HG03354 (cell line): ENCODE measurements around the gene TMX2.
"Not testable (repeated sequence)": the region's sequence is repeated elsewhere in the genome, so short reads cannot be mapped to it uniquely, and the experiment has no call there.

ENCODE experiments used
- ATAC-seq: cut with Tn5 transposase; IDR thresholded peaks from one replicate; pipeline ENCODE4 v1.9.1; 2021; ENCODE audit warnings: mild to moderate bottlenecking; ENCODE audit not compliant: unreplicated experiment, poor library complexity, severe bottlenecking

Gene TMX2, protein sequence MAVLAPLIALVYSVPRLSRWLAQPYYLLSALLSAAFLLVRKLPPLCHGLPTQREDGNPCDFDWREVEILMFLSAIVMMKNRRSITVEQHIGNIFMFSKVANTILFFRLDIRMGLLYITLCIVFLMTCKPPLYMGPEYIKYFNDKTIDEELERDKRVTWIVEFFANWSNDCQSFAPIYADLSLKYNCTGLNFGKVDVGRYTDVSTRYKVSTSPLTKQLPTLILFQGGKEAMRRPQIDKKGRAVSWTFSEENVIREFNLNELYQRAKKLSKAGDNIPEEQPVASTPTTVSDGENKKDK

GRCh38 chr11:57712256-57713150 lies at the start of gene TMX2:
TMX2 (plus strand) TSS chr11:57712593; CDS start chr11:57712619, 26 bp downstream.
- ATAC-seq, result peak; percentile 94

- no peak for ATAC-seq
Measured at GRCh38 chr11:57662893-57663292, 49.5 kb upstream of the TMX2 start.

- no peak for ATAC-seq
Measured at GRCh38 chr11:57663975-57664374, 48.4 kb upstream of the TMX2 start.

GRCh38 chr11:57667117-57667735 lies 45.2 kb upstream of the TMX2 start:
- peak; percentile 74 for ATAC-seq

GRCh38 chr11:57667736-57668433 lies 44.5 kb upstream of the TMX2 start, which contains the start of gene ZDHHC5:
ZDHHC5 (plus strand) TSS chr11:57668114; CDS start chr11:57673091, 4,977 bp downstream.
- ATAC-seq, result peak; percentile 84

DNA sequence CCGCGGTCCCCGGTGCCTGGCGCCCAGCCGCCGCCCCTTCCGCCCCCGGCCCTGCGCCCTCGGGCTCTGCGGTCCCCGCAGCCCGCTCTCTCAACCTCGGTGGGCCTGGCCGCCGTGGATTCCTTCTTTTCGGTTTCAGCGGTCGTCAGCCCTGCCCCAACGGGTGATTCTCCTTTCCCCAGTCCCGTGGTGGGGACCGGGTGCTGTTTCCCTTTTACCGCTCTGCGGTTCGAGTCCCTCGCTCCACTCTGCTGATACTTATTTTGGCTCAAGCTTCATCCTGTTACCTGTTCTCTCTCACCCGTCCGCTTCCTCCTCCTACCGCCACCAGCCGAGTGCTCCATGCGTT lies 44.0 kb upstream of the TMX2 start:
- peak; percentile 11 for ATAC-seq

DNA sequence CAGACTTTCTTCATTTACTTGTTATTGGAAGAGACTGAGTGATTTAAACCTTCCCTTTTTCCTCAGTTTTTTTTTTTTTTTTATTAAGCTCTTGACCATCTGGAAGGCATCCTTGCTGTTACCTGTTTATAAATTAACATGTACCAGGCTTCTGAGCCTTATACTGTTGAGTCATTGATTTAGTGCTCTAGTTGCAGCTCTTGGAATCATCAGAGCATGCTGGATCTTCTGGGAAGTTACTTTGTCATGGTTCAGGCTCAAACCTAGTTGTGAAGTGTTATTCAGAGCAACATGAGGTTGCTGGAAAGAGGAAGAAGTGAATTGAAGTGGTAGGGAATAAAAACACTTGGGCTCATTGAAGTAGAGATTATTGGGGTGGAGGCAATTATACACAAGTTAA lies 38.1 kb upstream of the TMX2 start:
- ATAC-seq, result no peak

- ATAC-seq, result no peak
Measured at GRCh38 chr11:57675176-57675941, 37.0 kb upstream of the TMX2 start.

- ATAC-seq, result no peak
Measured at GRCh38 chr11:57679396-57679795, 33.0 kb upstream of the TMX2 start.

DNA sequence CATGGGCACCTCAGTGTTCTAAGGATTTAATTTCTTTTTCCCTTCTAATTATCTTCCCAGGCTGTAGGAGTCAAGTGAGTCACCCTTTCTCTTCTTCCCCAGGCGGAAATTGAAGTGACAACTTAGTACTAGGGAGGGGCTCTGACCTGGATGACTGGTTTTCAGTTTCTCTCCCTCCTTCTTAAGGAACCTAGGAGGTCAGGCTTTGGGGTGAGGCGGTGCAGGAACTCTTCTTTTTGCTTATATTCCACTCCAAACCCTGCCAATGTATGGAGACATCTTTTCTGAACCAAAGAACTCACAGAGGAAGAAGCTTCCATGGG lies 31.9 kb upstream of the TMX2 start:
- no peak for ATAC-seq

DNA sequence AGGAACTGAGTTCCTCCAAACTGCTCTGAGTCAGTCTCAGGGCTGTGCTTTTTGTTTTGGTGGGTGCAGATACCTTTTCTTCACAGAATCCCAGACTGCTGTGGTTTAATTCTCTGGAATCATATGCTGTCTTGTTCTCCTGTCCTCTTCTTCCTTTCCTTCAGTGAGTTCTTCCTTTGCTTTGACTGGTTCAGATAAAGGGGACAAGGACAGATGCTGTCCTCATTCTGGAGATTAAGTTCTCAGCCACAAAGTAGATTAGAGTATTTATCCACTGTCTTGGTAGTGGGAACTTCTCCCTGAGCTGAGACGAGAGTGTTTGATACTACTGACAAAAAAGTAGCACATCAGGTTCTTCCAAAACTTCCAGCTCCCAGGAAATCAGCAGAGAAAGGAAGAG lies 31.2 kb upstream of the TMX2 start:
- no peak for ATAC-seq

DNA sequence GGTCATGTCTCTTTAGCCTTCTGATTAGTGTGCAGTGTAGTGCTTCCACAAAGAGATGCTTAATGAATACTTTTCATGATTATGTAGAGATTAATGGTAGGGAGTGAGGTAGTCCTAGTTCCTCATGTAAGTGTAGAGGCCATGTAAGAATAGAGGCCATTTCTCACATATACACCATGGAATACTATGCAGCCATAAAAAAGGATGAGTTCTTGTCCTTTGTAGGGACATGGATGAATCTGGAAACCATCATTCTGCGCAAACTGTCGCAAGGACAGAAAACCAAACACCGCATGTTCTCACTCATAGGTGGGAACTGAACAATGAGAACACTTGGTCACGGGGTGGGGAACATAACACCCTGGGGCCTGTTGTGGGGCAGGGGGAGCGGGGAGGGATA lies 21.9 kb upstream of the TMX2 start:
- ATAC-seq, result not testable (repeated sequence)

DNA sequence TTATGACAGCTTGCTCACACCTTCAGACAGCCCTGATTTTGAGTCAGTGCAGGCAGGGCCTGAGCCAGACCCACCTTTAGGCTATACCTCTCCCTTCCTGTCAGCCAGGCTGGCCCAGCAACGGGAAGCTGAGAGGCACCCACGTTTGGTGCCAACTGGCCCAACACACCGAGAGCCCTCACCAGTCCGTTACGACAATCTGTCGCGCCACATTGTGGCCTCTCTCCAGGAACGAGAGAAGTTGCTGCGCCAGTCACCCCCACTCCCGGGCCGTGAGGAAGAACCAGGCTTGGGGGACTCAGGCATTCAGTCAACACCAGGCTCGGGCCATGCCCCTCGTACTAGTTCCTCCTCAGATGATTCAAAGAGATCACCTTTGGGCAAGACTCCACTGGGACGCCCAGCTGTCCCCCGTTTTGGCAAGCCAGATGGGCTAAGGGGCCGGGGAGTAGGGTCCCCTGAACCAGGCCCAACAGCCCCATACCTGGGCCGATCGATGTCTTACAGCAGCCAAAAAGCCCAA lies 13.5 kb upstream of the TMX2 start:
- ATAC-seq, result no peak

- no peak for ATAC-seq
Measured at GRCh38 chr11:57699813-57700212, 12.6 kb upstream of the TMX2 start.

DNA sequence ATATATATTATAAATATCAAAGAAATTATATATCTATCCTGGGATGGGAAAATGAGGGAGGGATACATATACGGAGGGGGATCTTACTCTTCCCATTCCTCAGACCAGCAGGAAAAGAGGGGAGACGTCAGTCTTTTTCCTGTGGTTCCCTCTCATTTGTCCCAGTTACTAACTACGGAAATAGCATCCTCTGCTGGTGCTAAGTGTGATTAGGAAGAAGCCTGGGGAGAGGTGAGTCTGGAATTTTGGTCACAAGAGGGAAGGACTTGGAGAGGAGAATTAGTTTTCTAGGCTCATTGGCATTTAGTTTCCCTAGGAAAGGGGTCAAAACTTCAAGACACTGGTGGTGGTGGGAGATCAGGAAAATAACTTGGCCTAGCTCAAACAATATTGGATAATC lies 12.0 kb upstream of the TMX2 start:
- ATAC-seq, result no peak

DNA sequence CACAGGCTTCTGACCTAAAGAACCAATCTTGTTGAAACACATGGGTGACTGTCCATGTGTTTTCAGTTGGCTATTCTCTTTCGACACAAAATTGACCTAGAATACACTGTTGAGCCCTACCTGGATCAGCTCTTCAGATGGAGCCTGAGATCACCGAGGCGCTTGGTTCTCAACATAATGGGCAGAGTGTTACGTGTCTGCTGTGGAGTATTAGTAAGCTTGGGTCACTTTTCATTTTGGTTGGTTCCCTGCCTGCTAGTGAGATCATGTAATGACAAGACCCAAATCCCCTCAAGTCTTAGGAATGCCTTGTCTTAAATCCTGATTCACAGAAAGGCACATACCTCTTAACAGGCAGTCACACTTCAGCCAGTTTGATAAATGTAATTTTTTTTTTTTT lies 9.1 kb upstream of the TMX2 start:
- no peak for ATAC-seq

GRCh38 chr11:57704932-57705331 lies 7.5 kb upstream of the TMX2 start:
- no peak for ATAC-seq

DNA sequence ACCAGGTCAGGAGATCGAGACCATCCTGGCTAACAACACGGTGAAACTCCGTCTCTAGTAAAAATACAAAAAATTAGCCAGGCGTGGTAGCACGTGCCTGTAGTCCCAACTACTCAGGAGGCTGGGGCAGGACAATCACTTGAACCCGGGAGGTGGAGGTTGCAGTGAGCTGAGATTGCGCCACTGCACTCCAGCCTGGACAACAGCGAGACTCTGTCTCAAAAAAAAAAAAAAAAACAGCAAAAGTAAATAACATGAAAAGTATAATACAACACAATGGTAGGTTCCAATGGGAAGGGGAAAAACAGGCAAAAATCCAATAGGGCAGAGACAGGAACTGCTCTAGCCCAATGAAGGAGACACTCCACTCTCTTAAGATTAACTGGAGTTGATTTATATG lies 7.0 kb upstream of the TMX2 start:
- not testable (repeated sequence) for ATAC-seq

DNA sequence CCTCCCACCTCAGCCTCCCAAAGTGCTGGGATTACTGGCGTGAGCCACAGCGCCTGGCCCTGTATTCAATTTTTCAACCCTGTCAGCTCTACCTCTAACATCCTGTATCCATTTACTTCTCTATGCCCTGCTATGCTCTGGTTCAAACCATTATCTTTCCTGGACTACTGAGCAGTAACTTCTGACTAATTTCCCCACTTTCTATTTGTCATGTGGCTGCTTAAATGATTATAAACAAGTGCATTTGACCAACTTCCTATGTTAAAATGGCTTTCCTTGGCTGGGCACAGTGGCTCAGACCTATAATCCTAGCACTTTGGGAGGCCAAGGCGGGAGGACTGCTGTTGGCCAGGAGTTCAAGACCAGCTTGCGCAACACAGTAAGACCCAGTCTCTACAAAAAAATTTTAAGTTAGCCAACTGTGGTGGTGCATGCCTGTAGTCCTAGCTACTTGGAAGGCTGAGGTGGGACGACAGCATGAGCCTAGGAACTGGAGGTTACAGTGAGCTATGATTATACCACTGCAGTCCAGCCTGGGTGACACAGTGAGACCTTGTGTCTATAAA lies 2.5 kb upstream of the TMX2 start:
- no peak for ATAC-seq
